Stimulated activated CD4-positive, alpha-beta T cell treated with anti-CD3 and anti-CD28 coated beads, Interleukin-12 subunit alpha, Interleukin-12 subunit beta, amount 100 ng/mL, for 4 hours (primary cell): ENCODE data around the gene ARHGEF2.

Experiments used
- DNase-seq: peaks from one replicate; pipeline ENCODE4 v3.0.0-alpha.2; 2020

ARHGEF2 gene

GRCh38 chr1:155970531-155971167 lies 7.7 kb downstream of the ARHGEF2 start:
- DNase-seq = no peak

- DNase-seq = no peak
These were observed 9.0 kb downstream of the ARHGEF2 start for GRCh38 chr1:155969377-155969791.

GRCh38 chr1:155968670-155969069 lies 9.7 kb downstream of the ARHGEF2 start:
- DNase-seq = no peak

DNA sequence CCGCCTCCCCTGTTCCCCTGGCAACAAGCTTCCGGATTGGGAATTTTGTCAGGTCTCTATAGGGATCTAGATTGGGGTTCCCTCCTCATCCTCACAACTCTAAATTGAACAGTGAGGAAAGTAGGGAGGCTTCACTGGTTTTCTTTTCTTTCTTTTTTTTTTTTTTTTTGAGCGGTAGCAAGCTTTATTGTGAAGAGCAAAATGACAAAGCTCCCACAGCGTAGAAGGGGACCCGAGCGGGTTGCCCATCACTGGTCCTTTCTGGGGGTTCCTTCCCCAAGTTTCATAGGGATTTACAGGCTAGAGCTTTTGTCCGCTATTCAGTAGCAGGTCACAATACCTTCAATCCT lies 10.3 kb downstream of the ARHGEF2 start:
- DNase-seq = no peak

GRCh38 chr1:155967341-155968050 lies 10.9 kb downstream of the ARHGEF2 start:
- DNase-seq = no peak

GRCh38 chr1:155966750-155967149 lies 11.6 kb downstream of the ARHGEF2 start:
- DNase-seq = no peak

GRCh38 chr1:155966135-155966534 lies 12.2 kb downstream of the ARHGEF2 start:
- DNase-seq = no peak

DNA sequence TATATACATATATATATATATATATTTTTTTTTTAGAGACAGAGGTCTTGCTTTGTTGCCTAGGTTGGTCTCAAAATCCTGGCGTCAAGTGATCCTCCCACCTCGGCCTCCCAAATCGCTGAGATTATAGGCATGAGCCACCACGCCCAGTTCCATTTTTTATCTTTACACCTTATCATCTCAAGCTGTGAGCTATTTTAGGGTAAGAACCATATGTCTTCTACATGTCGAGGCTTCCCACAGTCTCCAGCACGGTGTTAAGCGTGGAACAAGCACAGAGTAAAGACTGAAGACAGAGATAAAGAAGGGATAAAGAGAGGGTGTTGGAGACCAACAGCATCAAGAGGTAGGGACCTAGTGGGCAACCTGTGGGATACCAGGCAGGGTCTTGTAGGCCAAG lies 14.2 kb downstream of the ARHGEF2 start:
- no peak for DNase-seq

DNA sequence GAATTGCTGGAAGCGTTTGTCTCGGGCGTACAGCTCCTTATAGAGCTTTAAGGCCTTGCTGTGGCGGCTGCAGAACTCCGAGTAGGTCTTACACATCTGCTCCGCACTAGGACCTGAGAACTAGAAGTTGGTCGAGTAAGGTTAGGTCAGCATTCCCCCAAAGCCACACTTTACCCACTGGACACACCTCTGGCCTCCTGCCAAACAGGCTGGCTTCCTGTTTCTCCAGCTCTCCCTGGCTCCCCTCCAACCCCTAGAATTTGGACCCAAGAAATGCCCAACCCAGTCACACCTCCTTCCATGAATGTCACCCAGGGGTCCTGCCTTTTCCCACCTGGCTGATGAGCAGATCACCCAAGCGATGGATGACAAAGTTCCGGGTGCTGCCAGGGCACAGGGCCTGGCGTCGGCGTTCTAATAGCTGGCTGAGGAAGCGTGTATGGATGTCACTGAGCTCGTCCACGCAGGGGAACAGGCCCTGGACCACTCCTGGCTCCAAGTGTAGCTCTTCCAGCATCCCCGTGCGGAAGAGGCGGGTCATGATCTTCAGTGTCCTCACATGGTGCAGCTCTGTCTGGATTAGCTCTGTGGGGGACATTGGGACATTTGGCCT lies 15.6 kb downstream of the ARHGEF2 start:
- DNase-seq = no peak

- DNase-seq = no peak
These were observed 16.4 kb downstream of the ARHGEF2 start for GRCh38 chr1:155961937-155962336.

- no peak for DNase-seq
These were observed 18.1 kb downstream of the ARHGEF2 start for GRCh38 chr1:155960081-155960745.

GRCh38 chr1:155957411-155957915 lies 20.9 kb downstream of the ARHGEF2 start:
- no peak for DNase-seq

DNA sequence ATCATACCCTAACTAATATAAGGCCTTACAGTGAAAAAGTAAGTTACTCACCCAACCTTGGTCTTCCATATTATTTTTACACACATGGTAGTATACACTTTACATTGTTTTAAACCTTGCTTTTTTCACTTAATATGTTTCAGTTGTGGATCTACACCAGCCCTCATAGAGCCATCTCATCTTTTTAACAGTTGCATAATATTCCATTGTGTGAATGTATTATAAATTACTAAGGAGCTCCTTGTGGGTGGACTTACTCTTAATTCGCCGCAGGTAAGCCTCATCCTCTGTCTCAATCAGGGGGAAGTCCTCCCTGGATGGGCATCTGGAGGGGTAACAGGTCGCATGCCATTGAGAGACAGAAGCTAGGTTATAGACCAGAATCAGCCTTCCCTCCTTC lies 23.7 kb downstream of the ARHGEF2 start:
- no peak for DNase-seq

DNA sequence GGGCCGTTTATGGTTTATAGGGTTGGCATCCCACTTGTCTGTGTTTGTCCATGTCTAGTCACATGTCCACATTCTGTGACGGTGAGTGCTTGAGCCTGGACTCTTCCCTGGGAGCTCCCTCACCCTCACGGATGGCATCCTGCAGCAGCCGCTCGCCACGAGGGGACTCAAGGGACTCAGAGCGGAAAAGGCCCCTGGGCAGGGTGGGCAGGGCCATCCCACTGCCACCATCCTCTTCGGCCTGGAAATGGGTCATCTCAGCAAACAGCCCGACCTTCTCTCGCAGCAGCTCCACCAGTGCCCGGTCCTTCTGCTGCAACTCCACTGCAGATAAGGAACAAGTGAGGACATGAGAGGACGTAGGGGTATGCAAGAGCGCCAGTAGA lies 25.8 kb downstream of the ARHGEF2 start:
- DNase-seq = no peak

GRCh38 chr1:155951753-155952504 lies 26.4 kb downstream of the ARHGEF2 start:
- no peak for DNase-seq

GRCh38 chr1:155950829-155951228 lies 27.5 kb downstream of the ARHGEF2 start:
- no peak for DNase-seq

- no peak for DNase-seq
These were observed 30.6 kb downstream of the ARHGEF2 start for GRCh38 chr1:155947741-155948140.

DNA sequence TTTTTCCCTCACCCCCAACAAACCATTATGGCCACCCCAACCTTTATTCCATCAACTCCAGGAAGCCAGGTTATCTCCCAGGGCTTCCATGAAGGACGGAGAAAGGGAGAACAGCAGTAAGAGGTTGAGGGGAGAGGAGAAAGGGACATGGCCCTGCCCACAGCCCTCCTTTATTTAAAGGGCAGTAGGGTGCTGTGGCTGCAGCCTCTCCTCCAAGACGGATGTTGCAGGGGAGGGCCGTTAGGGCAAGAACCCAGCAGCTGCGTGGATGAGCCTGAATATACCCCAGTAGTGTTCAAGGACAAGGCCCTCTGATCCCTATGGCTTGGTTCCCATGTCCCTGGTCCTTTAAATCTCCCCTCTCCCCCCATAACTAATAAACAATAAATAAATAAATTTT lies 31.1 kb downstream of the ARHGEF2 start:
- DNase-seq = no peak

DNA sequence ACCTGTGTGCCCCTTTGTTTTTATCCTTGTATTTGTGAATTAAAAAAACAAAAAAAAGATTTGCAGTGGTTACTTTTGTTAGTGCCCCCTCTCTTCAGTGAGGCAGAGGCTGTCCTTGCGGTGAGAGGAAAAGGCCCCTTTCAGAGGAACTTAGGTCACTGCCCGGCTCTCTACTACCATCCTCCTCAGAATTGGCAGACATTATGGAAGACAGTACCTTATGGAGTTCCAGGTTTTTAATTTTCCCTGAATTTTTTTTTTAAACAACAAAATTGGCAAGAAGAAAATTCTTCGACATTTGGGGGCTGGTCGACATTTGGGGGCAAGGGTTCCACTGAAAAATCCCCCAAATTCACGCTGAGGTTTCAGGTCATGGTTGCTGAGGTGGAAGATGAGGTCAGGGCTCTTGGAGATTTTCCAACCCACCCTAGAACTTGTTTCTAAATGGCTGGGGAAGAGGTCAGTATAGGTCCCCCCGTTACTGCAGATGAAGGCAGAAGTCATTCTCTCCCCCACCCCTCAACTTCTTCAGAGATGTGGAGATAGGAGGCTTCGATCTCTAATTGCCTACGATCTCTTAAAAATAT lies 31.6 kb downstream of the ARHGEF2 start:
- DNase-seq = no peak

DNA sequence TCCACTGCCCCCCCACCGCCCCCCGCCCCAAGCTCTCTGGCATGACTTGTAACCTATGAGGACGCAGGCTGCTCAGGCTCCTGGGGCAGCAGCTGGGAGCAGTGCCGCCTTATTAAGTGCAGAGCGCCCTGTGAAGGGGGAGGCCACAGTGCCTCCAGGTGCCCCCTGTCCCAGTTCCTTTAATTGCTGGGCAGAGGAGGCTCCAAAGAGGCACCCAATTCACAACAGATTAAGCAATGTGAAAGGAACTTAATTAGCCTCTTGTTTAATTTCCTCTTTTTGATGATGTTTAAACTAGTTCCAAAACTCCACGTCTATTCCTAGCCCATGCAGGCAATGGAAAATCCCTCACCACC lies 33.9 kb downstream of the ARHGEF2 start:
- no peak for DNase-seq

DNA sequence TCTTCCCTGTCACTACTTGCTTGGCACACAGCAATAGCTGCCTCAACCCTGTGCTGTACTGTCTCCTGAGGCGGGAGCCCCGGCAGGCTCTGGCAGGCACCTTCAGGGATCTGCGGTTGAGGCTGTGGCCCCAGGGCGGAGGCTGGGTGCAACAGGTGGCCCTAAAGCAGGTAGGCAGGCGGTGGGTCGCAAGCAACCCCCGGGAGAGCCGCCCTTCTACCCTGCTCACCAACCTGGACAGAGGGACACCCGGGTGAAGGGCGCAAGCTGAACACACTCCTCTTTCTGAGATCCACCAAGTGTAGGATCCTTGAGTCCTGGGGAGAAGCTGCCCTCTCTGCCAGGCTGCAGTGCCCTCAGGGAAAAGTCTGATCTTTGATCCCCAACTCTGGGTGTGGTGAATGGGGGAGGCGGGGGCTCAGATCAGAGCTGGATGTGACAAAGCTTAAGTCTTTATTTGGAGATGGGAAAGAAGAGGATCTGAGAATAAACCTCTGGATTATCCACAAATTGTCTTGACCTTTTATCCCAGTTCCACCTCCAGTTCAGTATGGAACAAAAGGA lies 35.7 kb downstream of the ARHGEF2 start:
- no peak for DNase-seq

DNA sequence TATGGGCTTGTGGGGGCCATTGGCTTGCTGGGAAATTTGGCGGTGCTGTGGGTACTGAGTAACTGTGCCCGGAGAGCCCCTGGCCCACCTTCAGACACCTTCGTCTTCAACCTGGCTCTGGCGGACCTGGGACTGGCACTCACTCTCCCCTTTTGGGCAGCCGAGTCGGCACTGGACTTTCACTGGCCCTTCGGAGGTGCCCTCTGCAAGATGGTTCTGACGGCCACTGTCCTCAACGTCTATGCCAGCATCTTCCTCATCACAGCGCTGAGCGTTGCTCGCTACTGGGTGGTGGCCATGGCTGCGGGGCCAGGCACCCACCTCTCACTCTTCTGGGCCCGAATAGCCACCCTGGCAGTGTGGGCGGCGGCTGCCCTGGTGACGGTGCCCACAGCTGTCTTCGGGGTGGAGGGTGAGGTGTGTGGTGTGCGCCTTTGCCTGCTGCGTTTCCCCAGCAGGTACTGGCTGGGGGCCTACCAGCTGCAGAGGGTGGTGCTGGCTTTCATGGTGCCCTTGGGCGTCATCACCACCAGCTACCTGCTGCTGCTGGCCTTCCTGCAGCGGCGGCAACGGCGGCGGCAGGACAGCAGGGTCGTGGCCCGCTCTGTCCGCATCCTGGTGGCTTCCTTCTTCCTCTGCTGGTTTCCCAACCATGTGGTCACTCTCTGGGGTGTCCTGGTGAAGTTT lies 36.4 kb downstream of the ARHGEF2 start:
- no peak for DNase-seq
